ENCODE results near the gene IL5. TPM values are rescaled to one million over a fixed set of nuclear protein-coding genes. Genes with fewer than 3 reads are reported as not detected.

The IL5 gene
- total and polyA plus RNA-seq, 2 donors from 2014 or later: not detected

GRCh38 chr5:132497488-132497997 lies 45.8 kb downstream of the IL5 start:
- DNase-seq: peak; percentile 31 to 95 (median 61)
- H3K9me3 ChIP-seq (ENCODE audit: control insufficient read depth in 2 of 3, insufficient read depth in 1 of 3, low read length in 3 of 3): no peaks in the 10 kb centered on the region
- peaks cover 7 to 26% (median 14%) of the 10 kb centered on the region in 3 donors for H3K4me1 ChIP-seq (ENCODE audit: control insufficient read depth in 2 of 3, insufficient read depth in 2 of 3, low read depth in 1 of 3, low read length in 3 of 3)
- no peak for FAIRE-seq
- peak overlapping the region; percentile 95 to 96 for H3K27ac ChIP-seq (ENCODE audit: low read depth in 2 of 2, low read length in 2 of 2)
- intact Hi-C loops (cut with DNase I): no loop called here
- peak overlapping the region in 2 of 3 donors; percentile 17 to 82 for H3K9ac ChIP-seq (ENCODE audit: low read length in 3 of 3)
- peak overlapping the region; percentile 31 to 89 (median 55) for H3K4me3 ChIP-seq (ENCODE audit: low read length in 3 of 3)
- TF ChIP-seq CTCF (IDR thresholded peaks at IDR 0.05; ENCODE audit: borderline replicate concordance, extremely low read depth, insufficient read depth): no peak
- no peaks in the 10 kb centered on the region for H3K27me3 ChIP-seq (ENCODE audit: control insufficient read depth, insufficient read depth, low read length)
- H3K36me3 ChIP-seq (ENCODE audit: control insufficient read depth in 2 of 3, insufficient read depth in 3 of 3, low read length in 3 of 3): no peaks in the 10 kb centered on the region

GRCh38 chr5:132496631-132497487 lies 46.5 kb downstream of the IL5 start:
- peak overlapping the region; percentile 95 to 96 for H3K27ac ChIP-seq (ENCODE audit: low read depth in 2 of 2, low read length in 2 of 2)
- H3K4me1 ChIP-seq (ENCODE audit: control insufficient read depth in 2 of 3, insufficient read depth in 2 of 3, low read depth in 1 of 3, low read length in 3 of 3): peaks cover 7 to 28% (median 14%) of the 10 kb centered on the region in 3 donors
- no peaks in the 10 kb centered on the region for H3K36me3 ChIP-seq (ENCODE audit: control insufficient read depth in 2 of 3, insufficient read depth in 3 of 3, low read length in 3 of 3)
- H3K27me3 ChIP-seq (ENCODE audit: control insufficient read depth, insufficient read depth, low read length): no peaks in the 10 kb centered on the region
- peak; percentile 86 to 98 (median 92) for DNase-seq
- peak overlapping the region; percentile 41 to 82 (median 42) for H3K9ac ChIP-seq (ENCODE audit: low read length in 3 of 3)
- intact Hi-C loops (cut with DNase I): no loop called here
- TF ChIP-seq CTCF (IDR thresholded peaks at IDR 0.05; ENCODE audit: borderline replicate concordance, extremely low read depth, insufficient read depth): no peak
- peak overlapping the region; percentile 72 to 89 (median 73) for H3K4me3 ChIP-seq (ENCODE audit: low read length in 3 of 3)
- FAIRE-seq: no peak
- H3K9me3 ChIP-seq (ENCODE audit: control insufficient read depth in 2 of 3, insufficient read depth in 1 of 3, low read length in 3 of 3): no peaks in the 10 kb centered on the region

GRCh38 chr5:132496191-132496630 lies 47.1 kb downstream of the IL5 start:
- Histone ChIP-seq H3K4me1 (ENCODE audit: control insufficient read depth in 2 of 3, insufficient read depth in 2 of 3, low read depth in 1 of 3, low read length in 3 of 3) (peaks cover 7 to 34% (median 17%) of the 10 kb centered on the region in 3 donors), H3K9me3 (ENCODE audit: control insufficient read depth in 2 of 3, insufficient read depth in 1 of 3, low read length in 3 of 3) (no peaks in the 10 kb centered on the region), H3K4me3 (ENCODE audit: low read length in 3 of 3) (peak overlapping the region; percentile 72 to 89 (median 73)), H3K27me3 (ENCODE audit: control insufficient read depth, insufficient read depth, low read length) (no peaks in the 10 kb centered on the region), H3K9ac (ENCODE audit: low read length in 3 of 3) (peak overlapping the region; percentile 41 to 82 (median 42)), H3K36me3 (ENCODE audit: control insufficient read depth in 2 of 3, insufficient read depth in 3 of 3, low read length in 3 of 3) (no peaks in the 10 kb centered on the region), H3K27ac (ENCODE audit: low read depth in 2 of 2, low read length in 2 of 2) (peak overlapping the region; percentile 95 to 96)
- TF ChIP-seq CTCF (IDR thresholded peaks at IDR 0.05; ENCODE audit: borderline replicate concordance, extremely low read depth, insufficient read depth): no peak
- FAIRE-seq (no peak), DNase-seq (peak; percentile 87 to 99 (median 93))
- intact Hi-C loops (cut with DNase I): no loop called here

Data from kidney (tissue), 14 donors.